Adrenal gland (tissue), 12 donors: ENCODE data around the gene C1QTNF5. TPM values are rescaled to one million over a fixed set of nuclear protein-coding genes. Genes with fewer than 3 reads are reported as not detected.

Source experiments
- DNase-seq, 7 donors: peaks; one replicate each; pipeline ENCODE4 v3.0.0-alpha.2; 2019 to 2020
- H3K27ac ChIP-seq, 5 donors: fragments of 200-600 bp; sonication (generic) in 4 of 5; 1 replicate in 3 of 5; 2 replicates in 2 of 5; pipeline versions ENCODE4 v1.5.1 to v1.8.0; 2016 to 2020; ENCODE audit warnings: mild to moderate bottlenecking in 1 of 5
- H3K27me3 ChIP-seq: fragments of 200-600 bp; 2 replicates; pipeline ENCODE4 v1.8.0; 2021
- H3K36me3 ChIP-seq, 2 donors: fragments of 200-600 bp; replicated peaks in 1 of 2; 1 replicate in 1 of 2; 2 replicates in 1 of 2; pipeline versions ENCODE4 v1.5.1 to v1.8.0; 2018 to 2022
- H3K4me1 ChIP-seq, 2 donors: fragments of 200-600 bp; replicated peaks in 1 of 2; 1 replicate in 1 of 2; 2 replicates in 1 of 2; pipeline versions ENCODE4 v1.5.1 to v1.8.0; 2018 to 2021
- H3K4me3 ChIP-seq, 4 donors: fragments of 200-600 bp; sonication (generic) in 3 of 4; one replicate each; pipeline ENCODE4 v1.5.1; 2016 to 2018
- H3K9me3 ChIP-seq, 3 donors: fragments of 200-600 bp; sonication (generic) in 1 of 3; replicated peaks in 1 of 3; 1 replicate in 2 of 3; 2 replicates in 1 of 3; pipeline versions ENCODE4 v1.5.1 to v1.8.0; 2016 to 2021
- POLR2A ChIP-seq, 2 donors: fragments of 450-650 bp; IDR thresholded peaks; one replicate each; pipeline ENCODE4 v1.6.1; 2017; ENCODE audit warnings: antibody characterized with exemption in 2 of 2, mild to moderate bottlenecking in 2 of 2, moderate library complexity in 1 of 2
- WGBS, 4 donors: extraction: QIAGEN DNeasy Blood & Tissue Kit in 2 of 4; methylation state at CpG; one replicate each; pipeline versions ENCODE4 v1.1.5 to v1.1.7; 2013 to 2017; 5-methylcytosine and 5-hydroxymethylcytosine counted together
- intact Hi-C, 2 donors: fragments of 100-400 bp; cut with DNase I; formaldehyde crosslinking; loops; one replicate each; pipeline versions ENCODE4 v1.14.1 to v1.15.0; 2022 to 2023
- polyA plus RNA-seq, 3 donors: library from polyadenylated mRNA; stranded (reverse); fragments of 200-250 nt in 2 of 3; fragments of 350-450 nt in 1 of 3; fragmentation: Illumina TruSeq in 1 of 3; extraction: RNeasy Lipid Tissue Mini Kit (QIAGEN cat#74804) in 1 of 3; gene quantifications; one replicate each; pipeline ENCODE4 v1.2.3, GENCODE V29; 2013 to 2014
- total RNA-seq, 9 donors: library from RNA; depleted of rRNA in 4 of 9; stranded (reverse); fragments of >200 nt in 4 of 9; fragments of 120-200 nt in 1 of 9; fragmentation: NEBNext Ultra II Directional in 1 of 9; extraction: Animal tissue kit (Norgen Biotek cat#: 25700) in 1 of 9; gene quantifications; one replicate each; pipeline versions ENCODE4 v1.1.0 to v1.2.4, GENCODE V29; 2013 to 2023
- TF ChIP-seq, protein P1 (sequence below), 6 experiments: fragments of 450-650 bp in 4 of 6; fragments of 200-600 bp in 2 of 6; sonication (generic) in 1 of 6; IDR thresholded peaks; 1 replicate in 5 of 6; 2 replicates in 1 of 6; pipeline versions ENCODE4 v1.5.1 to v1.8.0; 2016 to 2021; ENCODE audit warnings: antibody characterized with exemption in 6 of 6, mild to moderate bottlenecking in 2 of 6, moderate library complexity in 1 of 6
- donor health status: healthy with polysubstance abuse.
- donor health status: Bipolar disorder and iron deficiency.
- donor health status: DM: yes; HTN: yes; CAD: no.
- donor health status: DM: no; HTN: no; CAD: no.
- donor health status: DM: no; HTN: no; CAD: no.
- donor health status: DM: yes; HTN: yes; CAD: no.

C1QTNF5 gene
- total and polyA plus RNA-seq, 12 donors = 1.8 to 46.9 (median 20.6) TPM

GRCh38 chr11:119337581-119338317 lies 2.9 kb downstream of the C1QTNF5 start:
- Histone ChIP-seq H3K9me3 (no peaks in the 10 kb centered on the region), H3K36me3 (peaks cover 0 to 11% of the 10 kb centered on the region in 2 donors), H3K27me3 (no peaks in the 10 kb centered on the region), H3K4me1 (peaks cover 23 to 50% of the 10 kb centered on the region in 2 donors), H3K27ac (peak overlapping the region in 1 of 5 donors; percentile 23), H3K4me3 (no peak overlapping the region)
- DNase-seq = no peak
- intact Hi-C loops = loop anchor here in 1 of 2 donors (10.0 kb wide), 2 partner anchors 63 to 133 kb away; partner anchors contain the start of gene CBL
- WGBS, 4 donors = 44 to 59% (median 58%) methylated on average over 3 to 9 of the region's 9 CpGs
- TF ChIP-seq POLR2A (IDR thresholded peaks at IDR 0.05) = no peak
- TF ChIP-seq, protein P1, sequence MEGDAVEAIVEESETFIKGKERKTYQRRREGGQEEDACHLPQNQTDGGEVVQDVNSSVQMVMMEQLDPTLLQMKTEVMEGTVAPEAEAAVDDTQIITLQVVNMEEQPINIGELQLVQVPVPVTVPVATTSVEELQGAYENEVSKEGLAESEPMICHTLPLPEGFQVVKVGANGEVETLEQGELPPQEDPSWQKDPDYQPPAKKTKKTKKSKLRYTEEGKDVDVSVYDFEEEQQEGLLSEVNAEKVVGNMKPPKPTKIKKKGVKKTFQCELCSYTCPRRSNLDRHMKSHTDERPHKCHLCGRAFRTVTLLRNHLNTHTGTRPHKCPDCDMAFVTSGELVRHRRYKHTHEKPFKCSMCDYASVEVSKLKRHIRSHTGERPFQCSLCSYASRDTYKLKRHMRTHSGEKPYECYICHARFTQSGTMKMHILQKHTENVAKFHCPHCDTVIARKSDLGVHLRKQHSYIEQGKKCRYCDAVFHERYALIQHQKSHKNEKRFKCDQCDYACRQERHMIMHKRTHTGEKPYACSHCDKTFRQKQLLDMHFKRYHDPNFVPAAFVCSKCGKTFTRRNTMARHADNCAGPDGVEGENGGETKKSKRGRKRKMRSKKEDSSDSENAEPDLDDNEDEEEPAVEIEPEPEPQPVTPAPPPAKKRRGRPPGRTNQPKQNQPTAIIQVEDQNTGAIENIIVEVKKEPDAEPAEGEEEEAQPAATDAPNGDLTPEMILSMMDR (IDR thresholded peaks at IDR 0.05) = no peak

DNA sequence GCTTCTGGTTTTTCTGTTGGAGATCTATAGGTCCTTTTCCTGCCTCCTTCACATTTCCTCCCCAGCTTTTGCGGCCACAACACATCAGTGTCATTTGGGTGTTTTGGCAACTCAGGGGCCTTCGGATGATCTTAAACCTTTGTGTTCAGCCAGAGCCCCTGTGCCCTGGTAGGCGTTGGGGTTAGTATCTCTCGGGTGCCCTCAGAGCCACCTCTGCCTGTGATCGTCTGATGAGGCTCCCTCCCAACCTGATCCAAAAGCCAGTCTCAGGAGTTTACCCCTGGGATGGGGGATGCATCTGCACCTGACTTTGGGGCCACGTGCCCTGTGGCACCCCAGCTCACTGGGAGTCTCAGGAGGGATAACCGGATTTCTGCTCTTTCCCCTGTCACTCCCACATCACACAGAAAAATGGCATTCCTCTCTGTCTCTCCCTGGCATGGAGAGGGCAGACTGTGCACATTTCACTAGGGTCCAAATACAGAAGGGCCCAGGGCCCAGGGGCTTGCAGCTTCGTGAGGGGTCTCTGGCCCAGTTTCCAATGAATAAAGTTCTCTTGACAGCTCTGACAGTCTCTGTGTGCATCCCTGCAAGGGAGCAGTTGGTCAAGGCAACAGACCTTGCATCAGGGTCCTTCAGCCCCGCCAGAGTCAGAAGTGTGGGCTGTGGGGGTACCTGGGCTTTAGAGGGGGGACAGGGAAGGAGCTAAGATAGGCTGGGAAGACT lies 3.8 kb downstream of the C1QTNF5 start:
- no peak for DNase-seq
- TF ChIP-seq, protein P1 (IDR thresholded peaks at IDR 0.05) = no peak
- TF ChIP-seq POLR2A (IDR thresholded peaks at IDR 0.05) = no peak
- 81 to 89% (median 87%) methylated on average over 9 of the region's 9 CpGs for WGBS, 4 donors
- Histone ChIP-seq H3K4me3 (no peak overlapping the region), H3K27me3 (no peaks in the 10 kb centered on the region), H3K27ac (no peak overlapping the region), H3K9me3 (no peaks in the 10 kb centered on the region), H3K36me3 (peaks cover 0 to 11% of the 10 kb centered on the region in 2 donors), H3K4me1 (peaks cover 23 to 50% of the 10 kb centered on the region in 2 donors)
- intact Hi-C loops = loop anchor here in 1 of 2 donors (10.0 kb wide), 2 partner anchors 62 to 132 kb away; partner anchors contain the start of gene CBL

- TF ChIP-seq, protein P1 (IDR thresholded peaks at IDR 0.05) = no peak
- TF ChIP-seq POLR2A (IDR thresholded peaks at IDR 0.05) = no peak
- H3K4me3 ChIP-seq = no peak overlapping the region
- intact Hi-C loops = loop anchor here in 1 of 2 donors (10.0 kb wide), 2 partner anchors 61 to 131 kb away; partner anchors contain the start of gene CBL
- H3K4me1 ChIP-seq = peaks cover 23 to 41% of the 10 kb centered on the region in 2 donors
- H3K27me3 ChIP-seq = no peaks in the 10 kb centered on the region
- H3K9me3 ChIP-seq = no peaks in the 10 kb centered on the region
- WGBS, 4 donors = 86 to 96% (median 91%) methylated on average over 16 to 30 of the region's 30 CpGs
- H3K36me3 ChIP-seq = peaks cover 0 to 11% of the 10 kb centered on the region in 2 donors
- DNase-seq = peak in 1 of 7 donors; percentile 38
- no peak overlapping the region for H3K27ac ChIP-seq
These were observed 4.8 kb downstream of the C1QTNF5 start for GRCh38 chr11:119335655-119336543.
